MV-4-11 (cell line): Measurements from ENCODE around the gene FMO3.

Experiments used
- DNase-seq: peaks from one replicate; lab custom pipeline; 2025; lab: John Stamatoyannopoulos, UW

FMO3 gene

GRCh38 chr1:171116676-171117075, 26.0 kb downstream of the FMO3 start:
- DNase-seq, result no peak

DNA sequence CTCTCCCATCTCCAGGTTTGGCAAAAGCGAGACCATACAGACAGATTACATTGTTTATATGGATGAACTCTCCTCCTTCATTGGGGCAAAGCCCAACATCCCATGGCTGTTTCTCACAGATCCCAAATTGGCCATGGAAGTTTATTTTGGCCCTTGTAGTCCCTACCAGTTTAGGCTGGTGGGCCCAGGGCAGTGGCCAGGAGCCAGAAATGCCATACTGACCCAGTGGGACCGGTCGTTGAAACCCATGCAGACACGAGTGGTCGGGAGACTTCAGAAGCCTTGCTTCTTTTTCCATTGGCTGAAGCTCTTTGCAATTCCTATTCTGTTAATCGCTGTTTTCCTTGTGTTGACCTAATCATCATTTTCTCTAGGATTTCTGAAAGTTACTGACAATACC, 26.4 kb downstream of the FMO3 start:
- DNase-seq, result no peak

GRCh38 chr1:171119648-171120047, 28.9 kb downstream of the FMO3 start:
- DNase-seq, result no peak

GRCh38 chr1:171122299-171122698, 31.6 kb downstream of the FMO3 start:
- no peak for DNase-seq

DNA sequence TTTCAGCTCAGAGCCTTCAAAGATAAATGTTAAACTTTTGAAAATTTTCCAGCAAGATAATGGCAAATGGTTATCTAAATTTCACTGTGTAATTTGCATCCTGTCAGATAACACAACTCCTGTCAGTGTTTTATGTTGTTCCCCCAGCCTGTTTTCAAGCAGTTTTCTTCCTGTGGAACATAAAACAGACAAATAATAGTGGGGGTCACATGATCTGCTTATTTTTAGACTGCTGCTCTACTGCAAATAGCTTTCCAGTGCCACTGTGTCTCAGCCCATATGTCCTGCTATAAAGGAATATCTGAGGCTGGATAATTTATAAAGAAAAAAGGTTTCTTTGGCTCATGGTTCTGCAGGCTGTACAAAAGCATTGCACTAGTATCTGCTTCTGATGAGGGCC, 32.2 kb downstream of the FMO3 start:
- DNase-seq, result no peak

DNA sequence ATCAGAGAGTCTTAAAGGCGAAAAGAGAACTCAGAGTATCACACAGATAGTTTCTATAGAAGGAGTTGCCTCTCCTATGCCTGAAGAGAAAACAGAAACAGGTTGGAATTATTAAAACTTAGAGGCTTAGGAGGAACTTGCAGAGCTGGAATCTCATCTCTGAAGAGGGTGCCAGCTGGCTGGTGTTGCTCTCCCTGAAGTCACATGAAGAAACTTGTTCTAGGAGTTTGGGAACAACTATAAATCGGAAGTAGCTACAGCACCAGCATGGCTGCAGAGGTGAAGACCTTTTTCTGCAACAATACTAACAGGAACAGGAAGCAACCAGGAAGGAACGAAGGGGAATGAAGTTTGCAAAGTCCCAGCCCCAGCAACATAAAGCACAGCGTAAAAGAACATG, 35.8 kb downstream of the FMO3 start:
- DNase-seq, result no peak

- DNase-seq, result no peak
These were observed 36.4 kb downstream of the FMO3 start for GRCh38 chr1:171127099-171127498.

- DNase-seq, result no peak
These were observed 36.8 kb downstream of the FMO3 start for GRCh38 chr1:171127501-171127900.

DNA sequence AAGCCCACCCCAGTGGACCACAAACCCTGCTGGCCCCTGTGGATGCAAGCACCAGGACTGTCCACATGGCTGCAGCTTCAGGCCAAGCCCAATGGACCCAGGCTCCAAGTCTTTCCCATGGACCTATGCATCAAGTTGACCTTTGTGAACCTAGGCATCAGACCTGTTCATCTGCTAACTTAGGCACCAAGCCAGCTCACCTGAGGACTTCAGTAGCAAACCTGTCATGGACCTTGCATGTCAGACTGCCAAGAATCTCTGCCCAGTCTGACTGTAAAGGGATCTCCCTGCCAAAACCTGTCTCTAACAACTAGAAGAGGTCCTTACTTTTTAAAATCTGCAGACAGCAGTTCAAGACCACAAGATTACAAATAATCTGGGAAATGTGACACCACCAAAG, 37.8 kb downstream of the FMO3 start:
- DNase-seq, result no peak

- DNase-seq, result no peak
These were observed 43.7 kb downstream of the FMO3 start for GRCh38 chr1:171134204-171134923.

- DNase-seq, result no peak
These were observed 46.9 kb downstream of the FMO3 start for GRCh38 chr1:171137580-171137979.

DNA sequence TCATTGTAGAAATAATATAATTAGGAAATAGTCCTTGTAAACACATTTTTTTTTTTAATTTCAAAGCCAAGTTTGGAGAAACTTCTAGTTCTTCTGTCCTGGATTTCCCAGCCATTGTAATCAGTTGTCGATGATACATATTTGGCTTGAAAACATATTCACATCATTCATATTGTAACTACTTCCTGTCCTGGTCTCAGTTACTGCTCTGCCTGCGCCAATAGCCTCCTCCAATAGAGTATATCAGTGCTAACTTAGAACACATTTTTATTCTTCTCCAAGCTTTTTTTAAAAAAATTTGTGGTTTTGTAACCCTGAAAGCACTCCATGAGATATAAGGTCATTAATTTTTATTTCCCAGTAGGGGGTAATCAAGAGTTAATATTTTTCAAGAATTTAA, 48.3 kb downstream of the FMO3 start:
- no peak for DNase-seq

DNA sequence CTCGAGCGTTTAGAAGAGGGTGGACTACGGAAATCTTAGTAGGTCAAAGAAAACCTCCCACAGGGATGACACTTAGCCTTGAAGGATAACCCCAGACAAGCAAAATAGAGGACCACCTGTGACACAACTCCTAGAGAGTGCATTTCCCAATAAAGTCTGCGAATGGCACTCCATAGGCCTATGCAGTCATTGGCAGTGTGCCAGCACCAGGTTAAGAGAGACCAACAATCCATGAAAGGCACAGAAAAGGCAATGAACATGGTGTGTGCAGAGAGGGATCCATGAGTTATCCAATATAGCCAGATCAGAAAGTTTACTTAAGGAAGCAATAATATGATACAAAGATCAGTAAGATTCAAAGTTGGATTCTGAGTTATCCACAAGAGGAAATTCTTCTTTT, 49.2 kb downstream of the FMO3 start:
- DNase-seq, result no peak

DNA sequence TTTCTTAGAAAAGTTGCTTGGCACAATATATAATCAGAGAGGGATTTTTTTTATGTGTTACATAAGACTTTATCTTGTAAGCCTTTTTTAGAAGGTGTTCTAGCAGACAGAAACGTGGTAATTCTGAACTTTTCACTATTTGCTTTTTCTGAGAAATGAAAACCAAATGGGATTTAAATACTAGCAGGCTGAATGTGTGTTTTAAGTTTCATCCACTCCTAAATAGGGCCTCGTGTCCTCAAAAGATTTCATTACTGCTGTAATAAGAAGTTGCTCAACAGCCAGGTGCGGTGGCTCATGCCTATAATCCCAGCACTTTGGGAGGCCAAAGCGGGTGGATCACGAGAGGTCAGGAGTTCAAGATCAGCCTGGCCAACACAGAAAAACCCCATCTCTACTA, 49.7 kb downstream of the FMO3 start:
- DNase-seq, result no peak

GRCh38 chr1:171140956-171141687, 50.4 kb downstream of the FMO3 start:
- no peak for DNase-seq

DNA sequence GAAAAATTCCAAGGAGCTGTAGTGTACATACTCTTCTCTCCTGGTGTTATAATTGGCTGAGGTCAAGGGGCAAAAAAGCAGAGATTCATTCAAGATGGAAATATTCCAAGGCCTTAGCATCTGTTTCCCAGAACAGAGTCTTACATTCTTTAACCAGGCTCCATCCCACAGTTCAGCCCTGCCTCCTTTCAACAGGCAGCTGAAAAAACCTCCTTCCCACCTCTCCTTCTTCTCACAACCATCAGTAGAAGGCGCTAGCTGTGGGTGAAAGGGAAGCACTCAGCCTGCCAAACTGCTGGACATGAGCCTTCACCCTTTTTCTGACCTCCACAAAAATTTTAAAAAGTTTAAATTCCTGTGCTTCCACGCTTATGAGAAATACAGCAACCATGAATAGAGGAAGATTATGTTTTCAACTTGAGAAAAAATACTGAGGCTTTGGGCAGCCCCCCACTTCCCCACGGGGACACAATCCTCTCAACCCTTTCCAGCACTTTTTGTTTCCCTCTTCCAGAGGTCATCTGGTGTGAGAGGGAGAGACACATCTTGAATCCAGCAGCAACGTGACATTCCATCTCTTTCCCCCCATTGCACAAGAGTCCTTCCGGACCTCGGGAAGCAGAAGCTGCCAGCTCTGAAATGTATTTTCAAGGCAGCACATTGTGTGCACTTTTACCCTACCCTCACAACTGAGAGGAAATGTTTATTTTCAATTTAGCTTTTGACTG, 51.1 kb downstream of the FMO3 start:
- DNase-seq, result no peak

GRCh38 chr1:171142416-171143385, 52.0 kb downstream of the FMO3 start:
- no peak for DNase-seq

DNA sequence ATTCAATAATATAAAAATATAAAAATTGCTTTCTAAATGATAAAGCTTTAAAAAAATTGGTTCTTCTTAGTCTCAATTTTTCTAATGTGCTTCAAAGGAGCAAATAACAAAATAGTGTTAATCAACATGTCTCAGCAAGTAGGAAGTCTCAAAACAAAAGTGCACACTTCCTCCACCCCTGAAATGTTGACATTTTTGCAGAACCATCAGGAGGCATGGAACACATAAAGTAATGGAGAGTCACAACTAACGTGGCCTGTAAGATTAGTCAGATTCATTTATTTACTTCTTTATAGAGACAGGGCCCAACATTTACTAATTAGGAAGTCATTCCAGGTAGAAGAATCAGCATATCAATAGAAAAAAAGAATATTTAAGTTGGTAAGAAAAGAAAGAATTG, 59.5 kb downstream of the FMO3 start:
- DNase-seq, result no peak

DNA sequence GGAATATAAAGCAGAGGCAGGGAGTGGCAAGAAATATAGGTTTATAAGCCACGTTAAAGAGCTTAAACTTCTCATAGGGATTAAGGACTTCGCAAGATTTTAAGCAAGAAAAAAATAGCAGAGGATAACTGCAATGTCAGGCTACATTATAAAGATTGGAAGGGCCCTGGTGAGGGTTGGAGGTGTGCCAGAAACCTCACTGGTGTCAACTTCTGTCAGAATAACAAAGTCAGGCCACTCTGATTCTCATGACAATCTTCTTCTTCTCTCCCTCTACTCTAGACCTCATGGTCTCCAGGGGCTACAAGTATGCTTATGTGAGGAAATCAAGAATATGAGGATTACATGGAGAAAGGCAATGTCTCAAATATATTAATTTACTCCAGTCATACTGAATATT, 61.8 kb downstream of the FMO3 start:
- no peak for DNase-seq

- no peak for DNase-seq
These were observed 64.8 kb downstream of the FMO3 start for GRCh38 chr1:171155484-171155883.

DNA sequence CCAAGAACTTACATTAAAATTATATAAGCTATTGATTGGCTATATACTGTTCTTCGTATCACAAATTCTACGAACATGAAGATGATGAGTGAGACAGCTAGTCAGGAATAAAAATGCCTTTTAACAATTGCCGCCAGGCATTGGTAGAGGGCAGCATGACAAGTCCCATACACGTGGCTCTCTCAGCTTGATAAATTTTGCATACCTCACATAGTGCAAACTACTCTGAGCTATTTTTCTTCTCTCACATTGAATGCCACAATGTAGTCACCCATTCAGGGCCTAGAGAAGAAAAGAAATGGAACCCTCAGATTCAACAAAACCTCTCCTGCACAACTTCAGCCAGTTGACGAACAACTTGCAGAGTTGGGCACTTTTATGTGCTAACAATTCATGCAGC, 67.4 kb downstream of the FMO3 start:
- no peak for DNase-seq

DNA sequence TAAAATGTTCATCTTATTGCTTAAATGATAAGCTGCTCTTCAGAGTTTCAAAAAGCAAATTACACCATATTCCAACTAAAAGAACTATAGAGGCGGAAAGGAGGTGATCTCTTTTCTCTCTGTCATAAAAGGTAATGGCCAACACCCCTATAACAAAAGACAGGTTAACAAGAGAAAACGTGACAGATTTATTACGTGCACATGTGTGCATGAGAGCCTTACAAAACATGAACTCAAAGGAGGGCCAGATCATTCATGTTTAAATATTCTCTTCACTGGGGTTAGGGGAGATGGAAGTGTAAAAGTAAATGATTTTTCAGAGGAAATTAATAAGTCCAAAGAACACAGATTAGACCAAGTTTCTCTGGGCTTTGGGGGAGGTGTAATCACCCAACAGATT, 67.8 kb downstream of the FMO3 start:
- no peak for DNase-seq
